ENCODE results near the gene KCNQ5.
A peak's percentile ranks its signal among the peaks of the same experiment; 100 is the strongest.

Gene KCNQ5

GRCh38 chr6:73028124-73028766, 406.4 kb downstream of the KCNQ5 start:
- Histone ChIP-seq H3K36me3 (ENCODE audit: control insufficient read depth in 2 of 2, insufficient read depth in 1 of 2, low read length in 2 of 2) (no peaks in the 10 kb centered on the region), H3K27ac (ENCODE audit: extremely low read depth, low read depth, low read length) (no peak overlapping the region), H3K4me1 (ENCODE audit: control insufficient read depth, insufficient read depth, low read length) (peaks cover 29% of the 10 kb centered on the region), H3K9me3 (ENCODE audit: control insufficient read depth, insufficient read depth, low read depth, low read length) (no peaks in the 10 kb centered on the region), H3K4me3 (ENCODE audit: low read depth, low read length) (no peak overlapping the region)
- CTCF ChIA-PET: no interaction called here
- TF ChIP-seq ZNF660 (tag by site-specific recombination; IDR thresholded peaks at IDR 0.05): no peak
- TF ChIP-seq ZBTB6 (tag by site-specific recombination; IDR thresholded peaks at IDR 0.05): peak; percentile 21; the same call in 1 of the 2 replicates
- POLR2A ChIA-PET: no interaction called here

GRCh38 chr6:73028893-73029450, 407.1 kb downstream of the KCNQ5 start:
- Histone ChIP-seq H3K9me3 (ENCODE audit: control insufficient read depth, insufficient read depth, low read depth, low read length) (no peaks in the 10 kb centered on the region), H3K36me3 (ENCODE audit: control insufficient read depth in 2 of 2, insufficient read depth in 1 of 2, low read length in 2 of 2) (no peaks in the 10 kb centered on the region), H3K4me1 (ENCODE audit: control insufficient read depth, insufficient read depth, low read length) (peaks cover 29% of the 10 kb centered on the region), H3K27ac (ENCODE audit: extremely low read depth, low read depth, low read length) (no peak overlapping the region), H3K4me3 (ENCODE audit: low read depth, low read length) (no peak overlapping the region)
- ChIA-PET POLR2A (interaction anchor here (0.6 kb wide), 1 partner anchor 167 kb away, joined by 3 read pairs; no protein-coding TSS in a partner anchor), CTCF (interaction anchor here (0.7 kb wide), 1 partner anchor 667 kb away, joined by 3 read pairs; no protein-coding TSS in a partner anchor)
- TF ChIP-seq ZNF132 (tag by site-specific recombination; IDR thresholded peaks at IDR 0.05; ENCODE audit: borderline replicate concordance) (no peak), ZNF223 (tag by site-specific recombination; IDR thresholded peaks at IDR 0.05) (no peak), ZNF324 (tag by site-specific recombination; IDR thresholded peaks at IDR 0.05) (0 out of 2 replicates have a peak, but pooled peaks have one; percentile 19), MZF1 (tag by site-specific recombination; IDR thresholded peaks at IDR 0.05; ENCODE audit: borderline replicate concordance) (no peak), ZNF423 (tag by site-specific recombination; IDR thresholded peaks at IDR 0.05) (no peak), CTCF (tag by site-specific recombination; IDR thresholded peaks at IDR 0.05) (no peak), ZNF513 (tag by site-specific recombination; IDR thresholded peaks at IDR 0.05) (no peak), ZNF221 (tag by site-specific recombination; IDR thresholded peaks at IDR 0.05; ENCODE audit: borderline replicate concordance) (no peak), ZNF518A (tag by site-specific recombination; conservative IDR thresholded peaks at IDR 0.05; ENCODE audit: low read depth) (no peak), KLF7 (tag by site-specific recombination; IDR thresholded peaks at IDR 0.05; ENCODE audit: borderline replicate concordance) (no peak), ZNF707 (tag by site-specific recombination; IDR thresholded peaks at IDR 0.05) (no peak), ZNF121 (tag by site-specific recombination; IDR thresholded peaks at IDR 0.05) (no peak), ZEB2 (tag by site-specific recombination; IDR thresholded peaks at IDR 0.05) (0 out of 2 replicates have a peak, but pooled peaks have one; percentile 30), IKZF3 (tag by site-specific recombination; IDR thresholded peaks at IDR 0.05) (0 out of 2 replicates have a peak, but pooled peaks have one; percentile 13), ZNF639 (tag by site-specific recombination; IDR thresholded peaks at IDR 0.05) (no peak), ZNF792 (tag by site-specific recombination; IDR thresholded peaks at IDR 0.05) (no peak)

All from HEK293 (cell line).